WTC11 (cell line): ENCODE results near the gene RNF10. TPM values are rescaled to one million over a fixed set of nuclear protein-coding genes. Genes with fewer than 3 reads are reported as not detected.
"Not testable (repeated sequence)": the region's sequence is repeated elsewhere in the genome, so short reads cannot be mapped to it uniquely, and the experiment has no call there.

Experiments used
- ATAC-seq: fragments of 200-7000 bp; cut with Tn5 transposase; 2 replicates; pipeline ENCODE4 v1.10.0; 2021; ENCODE audit warnings: mild to moderate bottlenecking, moderate library complexity
- CTCF ChIA-PET: fragments of 300-600 bp; sonication (Branson Sonifier 250); formaldehyde crosslinking; loops from one replicate; lab custom pipeline; 2021; ENCODE audit warnings: antibody characterized with exemption; lab: Charles Lee
- POLR2A ChIA-PET: fragments of 350-600 bp; sonication (Branson Sonifier 250); formaldehyde crosslinking; loops from one replicate; lab custom pipeline; 2021; ENCODE audit warnings: antibody characterized with exemption; lab: Charles Lee
- DNase-seq: peaks from one replicate; pipeline ENCODE4 v3.0.0; 2021; ENCODE audit warnings: low spot score
- H3K27ac Mint-ChIP-seq: 2 replicates; pipeline ENCODE4 v1.8.0; 2021; ENCODE audit warnings: mixed read lengths
- H3K27me3 Mint-ChIP-seq: 2 replicates; pipeline ENCODE4 v1.8.0; 2021; ENCODE audit warnings: low read depth, mild to moderate bottlenecking, moderate library complexity, mixed read lengths
- H3K36me3 Mint-ChIP-seq: 2 replicates; pipeline ENCODE4 v1.8.0; 2021; ENCODE audit warnings: mixed read lengths
- H3K4me1 Mint-ChIP-seq: 2 replicates; pipeline ENCODE4 v1.8.0; 2022; ENCODE audit warnings: mixed read lengths
- H3K4me3 Mint-ChIP-seq: 2 replicates; pipeline ENCODE4 v1.8.0; 2021; ENCODE audit warnings: mild to moderate bottlenecking, moderate library complexity, mixed read lengths
- H3K9me3 Mint-ChIP-seq: 2 replicates; pipeline ENCODE4 v1.8.0; 2021; ENCODE audit warnings: mixed read lengths
- CREM ChIP-seq: sonication (generic); formaldehyde crosslinking; IDR thresholded peaks from 2 replicates; pipeline ENCODE4 v1.8.1; 2022; ENCODE audit warnings: mild to moderate bottlenecking, missing genetic modification reagents, moderate library complexity
- CTCF ChIP-seq: fragments of 200-600 bp; IDR thresholded peaks from 2 replicates; pipeline ENCODE4 v1.8.0; 2022; ENCODE audit warnings: antibody characterized with exemption
- E2F1 ChIP-seq: sonication (generic); formaldehyde crosslinking; IDR thresholded peaks from 2 replicates; pipeline ENCODE4 v1.8.0; 2022; ENCODE audit warnings: mild to moderate bottlenecking, missing genetic modification reagents
- FOXP1 ChIP-seq: sonication (generic); formaldehyde crosslinking; IDR thresholded peaks from 2 replicates; pipeline ENCODE4 v1.8.0; 2022; ENCODE audit warnings: missing genetic modification reagents, mild to moderate bottlenecking, moderate library complexity, borderline replicate concordance
- GTF2I ChIP-seq: fragments of 250-450 bp; sonication (Bioruptor Pico); conservative IDR thresholded peaks from 2 replicates; pipeline ENCODE4 v1.4.0; 2021; ENCODE audit warnings: mild to moderate bottlenecking
- IRF2 ChIP-seq: sonication (generic); formaldehyde crosslinking; IDR thresholded peaks from 2 replicates; pipeline ENCODE4 v1.8.0; 2022; ENCODE audit warnings: low read depth, missing genetic modification reagents, borderline replicate concordance
- MYBL2 ChIP-seq: sonication (generic); formaldehyde crosslinking; IDR thresholded peaks from 2 replicates; pipeline ENCODE4 v1.8.1; 2023; ENCODE audit warnings: mild to moderate bottlenecking, moderate library complexity, missing genetic modification reagents
- NR2C2 ChIP-seq: sonication (generic); formaldehyde crosslinking; IDR thresholded peaks from 2 replicates; pipeline ENCODE4 v1.8.0; 2022; ENCODE audit warnings: mild to moderate bottlenecking, missing genetic modification reagents
- STAT6 ChIP-seq: sonication (generic); formaldehyde crosslinking; conservative IDR thresholded peaks from 2 replicates; pipeline ENCODE4 v1.8.1; 2023; ENCODE audit warnings: mild to moderate bottlenecking, low read depth, missing genetic modification reagents, moderate library complexity
- TEAD4 ChIP-seq: sonication (generic); formaldehyde crosslinking; IDR thresholded peaks from 2 replicates; pipeline ENCODE4 v1.8.0; 2022; ENCODE audit warnings: mild to moderate bottlenecking, missing genetic modification reagents
- ZNF121 ChIP-seq: sonication (generic); formaldehyde crosslinking; IDR thresholded peaks from 2 replicates; pipeline ENCODE4 v1.8.0; 2023; ENCODE audit warnings: missing genetic modification reagents
- ZNF232 ChIP-seq: sonication (generic); formaldehyde crosslinking; IDR thresholded peaks from 2 replicates; pipeline ENCODE4 v1.8.0; 2022; ENCODE audit warnings: mild to moderate bottlenecking, missing genetic modification reagents
- ZNF416 ChIP-seq: fragments of 250-450 bp; sonication (Bioruptor Pico); IDR thresholded peaks from 2 replicates; pipeline ENCODE4 v1.9.0; 2021; ENCODE audit warnings: mild to moderate bottlenecking, inconsistent platforms
- total RNA-seq: library from RNA; stranded (reverse); gene quantifications from 3 replicates; pipeline ENCODE4 v1.2.3, GENCODE V29; 2021
- TF ChIP-seq, protein P1 (sequence below): sonication (generic); formaldehyde crosslinking; IDR thresholded peaks from 2 replicates; pipeline ENCODE4 v1.8.1; 2022; ENCODE audit warnings: mild to moderate bottlenecking, moderate library complexity, missing genetic modification reagents
- TF ChIP-seq, protein P2 (sequence below): sonication (generic); formaldehyde crosslinking; IDR thresholded peaks from 2 replicates; pipeline ENCODE4 v1.8.0; 2023; ENCODE audit warnings: missing genetic modification reagents

RNF10 gene
- total RNA-seq, 1 experiment from 2014 or later: 160 TPM

DNA sequence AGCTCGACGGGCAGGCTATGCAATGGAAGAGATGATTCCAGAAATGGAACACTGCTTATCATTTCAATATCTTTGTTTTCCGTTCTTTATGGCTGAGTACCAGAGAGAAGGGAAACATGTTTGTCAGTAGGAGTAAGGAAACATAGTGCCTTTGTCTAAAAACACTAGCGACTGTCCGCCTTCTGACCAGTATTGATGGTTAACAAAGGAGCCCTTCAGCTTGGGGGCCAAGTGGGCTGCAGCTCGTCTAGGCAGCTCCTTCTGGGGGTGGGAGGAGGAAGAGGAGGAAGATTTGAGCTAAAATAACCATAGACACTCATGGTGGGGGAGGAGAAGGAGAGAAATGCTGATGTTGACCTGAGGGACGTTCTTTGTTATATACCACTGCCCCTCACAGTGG, 20.2 kb upstream of the RNF10 start (continued):
- TF ChIP-seq IRF2 (CRISPR knock-in tag) (no peak), TEAD4 (CRISPR knock-in tag) (no peak), CREM (no peak), GTF2I (CRISPR knock-in tag) (no peak)
- TF ChIP-seq, protein P1, sequence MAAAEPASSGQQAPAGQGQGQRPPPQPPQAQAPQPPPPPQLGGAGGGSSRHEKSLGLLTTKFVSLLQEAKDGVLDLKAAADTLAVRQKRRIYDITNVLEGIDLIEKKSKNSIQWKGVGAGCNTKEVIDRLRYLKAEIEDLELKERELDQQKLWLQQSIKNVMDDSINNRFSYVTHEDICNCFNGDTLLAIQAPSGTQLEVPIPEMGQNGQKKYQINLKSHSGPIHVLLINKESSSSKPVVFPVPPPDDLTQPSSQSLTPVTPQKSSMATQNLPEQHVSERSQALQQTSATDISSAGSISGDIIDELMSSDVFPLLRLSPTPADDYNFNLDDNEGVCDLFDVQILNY (CRISPR knock-in tag): no peak
- TF ChIP-seq, all 79 proteins: peak for 0

DNA sequence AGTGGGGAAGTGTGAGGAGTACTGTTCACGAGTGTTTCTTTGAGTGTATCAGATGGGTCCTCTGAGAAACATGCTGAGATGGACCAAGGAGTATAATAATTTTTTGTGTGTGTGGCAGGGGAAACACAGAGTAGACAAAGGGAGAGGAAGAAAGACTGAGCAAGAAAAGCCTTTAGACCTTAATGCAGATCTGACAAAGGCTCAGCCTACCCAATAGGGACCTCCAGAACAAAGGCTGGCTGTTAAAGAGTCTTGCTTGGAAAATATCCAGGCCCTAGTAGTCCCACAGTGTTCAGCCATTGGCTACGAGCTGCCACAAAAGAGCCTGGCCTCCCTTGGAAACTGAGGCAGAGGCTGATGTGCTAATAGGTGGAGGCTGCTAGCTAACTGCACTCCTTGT, 18.7 kb upstream of the RNF10 start:
- no peak overlapping the region for H3K4me3 Mint-ChIP-seq
- ChIA-PET POLR2A (no interaction called here), CTCF (no interaction called here)
- no peaks in the 10 kb centered on the region for H3K27me3 Mint-ChIP-seq
- no peak overlapping the region for H3K27ac Mint-ChIP-seq
- DNase-seq (no peak), ATAC-seq (no peak)
- no peaks in the 10 kb centered on the region for H3K9me3 Mint-ChIP-seq
- peaks cover 27% of the 10 kb centered on the region for H3K36me3 Mint-ChIP-seq
- H3K4me1 Mint-ChIP-seq: no peaks in the 10 kb centered on the region
- no peak for TF ChIP-seq CTCF
- TF ChIP-seq NR2C2 (CRISPR knock-in tag): no peak
- TF ChIP-seq, all 79 proteins: peak for 0

GRCh38 chr12:120519324-120519723, 14.8 kb upstream of the RNF10 start:
- H3K36me3 Mint-ChIP-seq: peaks cover 20% of the 10 kb centered on the region
- H3K27me3 Mint-ChIP-seq, H3K4me3 Mint-ChIP-seq, H3K27ac Mint-ChIP-seq, DNase-seq, ATAC-seq, H3K4me1 Mint-ChIP-seq, H3K9me3 Mint-ChIP-seq: not testable (repeated sequence)
- ChIA-PET CTCF (interaction anchor here (1.2 kb wide), 1 partner anchor 86 kb away, joined by 3 read pairs; no protein-coding TSS in a partner anchor), POLR2A (interaction anchor here (0.7 kb wide), 1 partner anchor 49 kb away, joined by 3 read pairs; no protein-coding TSS in a partner anchor)
- peak; percentile 91 for TF ChIP-seq ZNF121 (CRISPR knock-in tag)

DNA sequence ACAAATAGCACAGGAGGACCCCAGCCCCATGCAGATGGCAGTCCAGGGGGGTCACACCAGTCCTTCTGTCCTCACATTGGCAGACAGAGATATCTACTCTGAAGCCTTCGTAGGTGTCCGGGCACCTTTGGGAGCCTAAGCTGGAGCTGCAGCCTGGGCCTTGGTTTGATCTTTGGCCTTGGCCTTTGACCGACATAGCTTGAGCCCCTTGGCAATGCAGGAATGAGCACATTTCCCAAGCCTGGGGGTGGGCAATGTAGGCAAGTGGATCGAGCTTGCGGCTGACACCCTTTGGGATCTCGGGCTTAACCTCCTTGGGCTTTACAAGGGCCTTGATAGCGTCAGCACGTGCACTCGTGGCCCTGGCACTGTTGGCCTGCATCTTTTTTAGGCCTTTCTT, 11.6 kb upstream of the RNF10 start:
- ATAC-seq: no peak
- Mint-ChIP-seq H3K4me3 (no peak overlapping the region), H3K9me3 (no peaks in the 10 kb centered on the region), H3K4me1 (no peaks in the 10 kb centered on the region), H3K27ac (no peak overlapping the region), H3K27me3 (no peaks in the 10 kb centered on the region), H3K36me3 (peaks cover 8% of the 10 kb centered on the region)
- ChIA-PET POLR2A (interaction anchor here (0.7 to 1.3 kb wide), 2 partner anchors 27 kb away, joined by 3 read pairs; no protein-coding TSS in a partner anchor), CTCF (no interaction called here)
- no peak for DNase-seq
- TF ChIP-seq, protein P2, sequence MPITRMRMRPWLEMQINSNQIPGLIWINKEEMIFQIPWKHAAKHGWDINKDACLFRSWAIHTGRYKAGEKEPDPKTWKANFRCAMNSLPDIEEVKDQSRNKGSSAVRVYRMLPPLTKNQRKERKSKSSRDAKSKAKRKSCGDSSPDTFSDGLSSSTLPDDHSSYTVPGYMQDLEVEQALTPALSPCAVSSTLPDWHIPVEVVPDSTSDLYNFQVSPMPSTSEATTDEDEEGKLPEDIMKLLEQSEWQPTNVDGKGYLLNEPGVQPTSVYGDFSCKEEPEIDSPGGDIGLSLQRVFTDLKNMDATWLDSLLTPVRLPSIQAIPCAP: no peak

DNA sequence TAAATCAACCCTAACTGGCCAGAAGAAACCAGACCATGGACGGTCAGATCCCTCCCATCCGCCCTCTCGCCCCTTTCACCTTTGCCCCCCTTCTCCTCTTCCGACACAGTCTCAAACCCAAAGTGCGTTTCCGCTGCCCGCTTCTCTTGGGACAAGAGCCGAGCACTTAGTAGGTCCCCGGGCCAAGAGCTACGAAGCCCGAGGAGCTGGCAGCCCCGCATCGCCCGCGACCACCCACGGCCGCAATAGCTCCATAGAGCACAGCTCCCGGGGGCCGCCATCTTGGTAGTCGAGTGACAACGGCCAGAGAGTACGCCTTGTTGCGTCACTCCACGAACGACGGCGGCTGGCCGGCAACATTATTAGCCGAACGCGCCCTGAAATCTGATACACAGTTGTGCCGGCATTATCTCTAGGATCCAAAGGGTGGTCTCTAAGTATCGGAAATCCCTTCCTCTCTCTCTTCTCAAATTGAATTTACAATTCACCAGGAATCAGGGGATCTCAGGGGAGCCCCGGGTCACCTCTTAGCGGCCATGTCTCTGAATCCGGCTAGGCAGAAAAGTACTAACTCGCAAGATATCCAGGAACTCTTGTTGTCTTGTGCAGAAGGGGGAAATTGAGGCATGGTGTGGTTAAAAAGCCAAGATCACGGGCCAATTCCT, 5.2 kb upstream of the RNF10 start, which contains the start of gene COQ5:
TSS of gene COQ5 (minus strand) at position 298 of the 665 bp plus-strand sequence. CDS start at position 281, 17 bp downstream.
- DNase-seq: peak; percentile 90
- Mint-ChIP-seq H3K36me3 (peaks cover 7% of the 10 kb centered on the region), H3K4me3 (peak within 1 kb of the TSS; percentile 99), H3K9me3 (no peaks in the 10 kb centered on the region), H3K27me3 (no peaks in the 10 kb centered on the region), H3K4me1 (peaks cover 8% of the 10 kb centered on the region), H3K27ac (peak within 1 kb of the TSS; percentile 99)
- POLR2A ChIA-PET: interaction anchor here (0.6 to 1.8 kb wide), 5 partner anchors 11 to 265 kb away, joined by 3 to 13 read pairs (median 3); partner anchors contain the start of gene DYNLL1
- ATAC-seq: peak; percentile 90
- CTCF ChIA-PET: interaction anchor here (0.6 to 1.3 kb wide), 9 partner anchors 29 to 229 kb away, joined by 3 to 5 read pairs (median 4); partner anchors contain the start of genes DYNLL1 and SRSF9
- TF ChIP-seq STAT6 (CRISPR knock-in tag) (no peak), E2F1 (CRISPR knock-in tag) (no peak), MYBL2 (peak; percentile 73; the same call in 1 of the 2 replicates), ZNF416 (CRISPR knock-in tag) (no peak), FOXP1 (CRISPR knock-in tag) (peak; percentile 80), ZNF232 (CRISPR knock-in tag) (no peak)
